SK-N-SH treated with all-trans-retinoic acid at 6 μM for 48 hours (cell line): ENCODE data around the gene TRIP6.

ENCODE experiments used
- ARNTL ChIP-seq: fragments of 450-650 bp; formaldehyde crosslinking; IDR thresholded peaks from 2 replicates; pipeline ENCODE4 v1.5.0; 2020; ENCODE audit warnings: low read depth, mild to moderate bottlenecking, moderate library complexity, borderline replicate concordance
- OSR1 ChIP-seq: fragments of 250-450 bp; sonication (Bioruptor Pico); IDR thresholded peaks from 2 replicates; pipeline ENCODE4 v1.8.0; 2022; ENCODE audit warnings: moderate library complexity, mild to moderate bottlenecking, inconsistent platforms
- TOX ChIP-seq: fragments of 250-450 bp; sonication (Bioruptor Pico); IDR thresholded peaks from 2 replicates; pipeline ENCODE4 v1.8.0; 2021; ENCODE audit warnings: mild to moderate bottlenecking, moderate library complexity, borderline replicate concordance
- ZFP30 ChIP-seq: fragments of 450-650 bp; formaldehyde crosslinking; IDR thresholded peaks from 2 replicates; pipeline ENCODE4 v1.5.0; 2022; ENCODE audit warnings: mild to moderate bottlenecking, moderate library complexity
- TF ChIP-seq, protein P1 (sequence below): fragments of 250-450 bp; sonication (Bioruptor Pico); IDR thresholded peaks from 2 replicates; pipeline ENCODE4 v1.8.0; 2020; ENCODE audit warnings: mild to moderate bottlenecking, moderate library complexity, borderline replicate concordance

DNA sequence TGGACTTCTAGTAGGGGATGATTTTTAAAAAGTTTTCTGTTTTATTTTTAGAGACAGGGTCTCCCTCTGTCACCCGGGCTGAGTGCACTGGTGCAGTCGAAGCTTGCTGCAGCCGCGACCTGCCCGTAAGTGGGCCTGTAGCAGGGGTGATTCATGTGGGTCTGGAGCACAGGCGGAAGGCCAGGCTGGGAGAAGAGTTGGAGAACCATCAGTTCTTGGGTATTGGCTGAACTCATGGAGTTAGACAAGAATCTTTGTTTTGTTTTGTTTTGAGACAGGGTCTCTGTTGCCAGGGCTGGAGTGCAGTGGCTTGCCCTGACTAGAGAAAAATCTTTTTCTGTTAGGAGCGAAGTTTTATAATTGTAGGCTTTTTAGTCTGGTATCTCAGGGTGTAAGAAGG lies 13.5 kb downstream of the TRIP6 start:
- TF ChIP-seq, protein P1, sequence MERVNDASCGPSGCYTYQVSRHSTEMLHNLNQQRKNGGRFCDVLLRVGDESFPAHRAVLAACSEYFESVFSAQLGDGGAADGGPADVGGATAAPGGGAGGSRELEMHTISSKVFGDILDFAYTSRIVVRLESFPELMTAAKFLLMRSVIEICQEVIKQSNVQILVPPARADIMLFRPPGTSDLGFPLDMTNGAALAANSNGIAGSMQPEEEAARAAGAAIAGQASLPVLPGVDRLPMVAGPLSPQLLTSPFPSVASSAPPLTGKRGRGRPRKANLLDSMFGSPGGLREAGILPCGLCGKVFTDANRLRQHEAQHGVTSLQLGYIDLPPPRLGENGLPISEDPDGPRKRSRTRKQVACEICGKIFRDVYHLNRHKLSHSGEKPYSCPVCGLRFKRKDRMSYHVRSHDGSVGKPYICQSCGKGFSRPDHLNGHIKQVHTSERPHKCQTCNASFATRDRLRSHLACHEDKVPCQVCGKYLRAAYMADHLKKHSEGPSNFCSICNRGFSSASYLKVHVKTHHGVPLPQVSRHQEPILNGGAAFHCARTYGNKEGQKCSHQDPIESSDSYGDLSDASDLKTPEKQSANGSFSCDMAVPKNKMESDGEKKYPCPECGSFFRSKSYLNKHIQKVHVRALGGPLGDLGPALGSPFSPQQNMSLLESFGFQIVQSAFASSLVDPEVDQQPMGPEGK: no peak
- no peak for TF ChIP-seq OSR1 (CRISPR knock-in tag)
- TF ChIP-seq TOX (CRISPR knock-in tag): no peak
- TF ChIP-seq ARNTL: no peak
- no peak for TF ChIP-seq ZFP30 (CRISPR knock-in tag)
